NT2/D1 (cell line): ENCODE data around the gene TARS2.

Source experiments
- DNase-seq: peaks from one replicate; pipeline ENCODE4 v3.0.0-alpha.2; 2011; ENCODE audit warnings: low read depth, low spot score
- H3K27me3 ChIP-seq: 2 replicates; pipeline ENCODE4 v1.6.0; 2011; ENCODE audit warnings: mild to moderate bottlenecking; ENCODE audit not compliant: insufficient read length, insufficient read depth
- H3K36me3 ChIP-seq: 2 replicates; pipeline ENCODE4 v1.6.1; 2011; ENCODE audit warnings: mild to moderate bottlenecking, low read length, mixed read lengths; ENCODE audit not compliant: insufficient read depth, insufficient read length
- H3K4me1 ChIP-seq: 2 replicates; pipeline ENCODE4 v1.5.1; 2011; ENCODE audit not compliant: insufficient read depth, insufficient read length
- H3K4me3 ChIP-seq: 2 replicates; pipeline ENCODE4 v1.5.1; 2011; ENCODE audit warnings: low read depth; ENCODE audit not compliant: insufficient read length
- H3K9ac ChIP-seq: 2 replicates; pipeline ENCODE4 v1.6.0; 2011; ENCODE audit warnings: low read depth; ENCODE audit not compliant: insufficient read length
- H3K9me3 ChIP-seq: 2 replicates; pipeline ENCODE4 v1.5.1; 2011; ENCODE audit warnings: mild to moderate bottlenecking, low read length; ENCODE audit not compliant: insufficient read depth
- SUZ12 ChIP-seq: IDR thresholded peaks from 2 replicates; pipeline ENCODE4 v1.6.1; 2011; ENCODE audit not compliant: insufficient read length, insufficient read depth; ENCODE audit errors: extremely low read depth
- YY1 ChIP-seq: IDR thresholded peaks from 2 replicates; pipeline ENCODE4 v1.6.1; 2011; ENCODE audit not compliant: insufficient read length, insufficient read depth
- ZNF274 ChIP-seq: IDR thresholded peaks from 2 replicates; pipeline ENCODE4 v1.6.1; 2011; ENCODE audit warnings: mild to moderate bottlenecking, low read depth, low read length

The TARS2 gene

GRCh38 chr1:150548632-150549495 lies 61.6 kb downstream of the TARS2 start, which contains the start of gene ADAMTSL4:
ADAMTSL4 (plus strand) TSS chr1:150549408; CDS start chr1:150552289, 2,881 bp downstream.
- peaks cover 22% of the 10 kb centered on the region for H3K4me1 ChIP-seq
- H3K4me3 ChIP-seq, result peak within 1 kb of the TSS; percentile 67
- peaks cover 21% of the 10 kb centered on the region for H3K36me3 ChIP-seq
- no peak for TF ChIP-seq SUZ12
- no peak for TF ChIP-seq ZNF274
- DNase-seq, result no peak
- no peaks in the 10 kb centered on the region for H3K9me3 ChIP-seq
- H3K9ac ChIP-seq, result peak within 1 kb of the TSS; percentile 86
- no peaks in the 10 kb centered on the region for H3K27me3 ChIP-seq

DNA sequence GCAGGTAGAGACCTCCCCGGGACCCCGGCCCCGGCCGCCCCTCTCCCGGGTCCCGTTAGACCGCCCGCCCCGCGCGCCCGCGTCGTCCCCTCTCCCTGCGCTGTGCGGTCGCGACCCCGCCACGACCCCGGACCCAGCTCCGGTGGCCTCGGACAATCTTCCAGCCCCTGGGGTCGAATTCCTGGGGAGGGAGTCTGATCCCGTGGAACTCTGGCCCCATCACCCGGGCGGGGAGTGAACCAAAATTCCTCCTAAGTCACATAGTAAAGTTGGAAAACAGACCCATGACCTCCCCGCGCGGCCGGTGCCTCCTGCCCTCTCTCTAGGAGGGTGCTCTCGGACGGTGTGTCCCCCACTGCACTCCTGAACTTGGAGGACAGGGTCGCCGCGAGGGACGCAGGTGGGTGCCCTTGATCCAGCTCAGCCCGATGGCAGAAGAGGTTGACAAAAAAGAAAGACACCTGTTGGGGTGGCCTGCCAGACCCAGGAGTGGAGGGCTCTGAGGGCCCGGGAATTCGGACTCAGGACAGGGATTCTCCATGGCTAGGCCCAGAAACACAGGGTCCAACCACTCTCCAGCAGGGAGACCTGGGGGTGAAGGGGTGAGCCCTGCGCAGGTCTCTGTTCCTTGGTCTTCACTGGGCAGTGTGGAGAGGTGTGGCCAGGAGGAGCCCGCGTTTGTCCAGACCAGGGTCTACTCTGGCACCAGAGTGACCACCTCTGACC lies 62.4 kb downstream of the TARS2 start:
- Histone ChIP-seq H3K9ac (peak overlapping the region; percentile 76), H3K9me3 (no peaks in the 10 kb centered on the region), H3K36me3 (peaks cover 29% of the 10 kb centered on the region), H3K4me1 (peaks cover 28% of the 10 kb centered on the region), H3K27me3 (no peaks in the 10 kb centered on the region), H3K4me3 (peak overlapping the region; percentile 63)
- no peak for DNase-seq
- no peak for TF ChIP-seq YY1
- TF ChIP-seq SUZ12, result no peak
- no peak for TF ChIP-seq ZNF274

- TF ChIP-seq ZNF274 (no peak), SUZ12 (no peak), YY1 (no peak)
- no peaks in the 10 kb centered on the region for H3K9me3 ChIP-seq
- no peak for DNase-seq
- peak overlapping the region; percentile 76 for H3K9ac ChIP-seq
- H3K4me1 ChIP-seq, result peaks cover 30% of the 10 kb centered on the region
- no peaks in the 10 kb centered on the region for H3K27me3 ChIP-seq
- peak overlapping the region; percentile 63 for H3K4me3 ChIP-seq
- peaks cover 36% of the 10 kb centered on the region for H3K36me3 ChIP-seq
These were observed 63.2 kb downstream of the TARS2 start for GRCh38 chr1:150550222-150551050.

GRCh38 chr1:150551051-150551783 lies 64.0 kb downstream of the TARS2 start:
- TF ChIP-seq YY1 (no peak), SUZ12 (no peak), ZNF274 (no peak)
- H3K4me3 ChIP-seq, result no peak overlapping the region
- peaks cover 33% of the 10 kb centered on the region for H3K4me1 ChIP-seq
- no peak for DNase-seq
- H3K27me3 ChIP-seq, result no peaks in the 10 kb centered on the region
- H3K9ac ChIP-seq, result peak overlapping the region; percentile 76
- H3K9me3 ChIP-seq, result no peaks in the 10 kb centered on the region
- peaks cover 44% of the 10 kb centered on the region for H3K36me3 ChIP-seq

DNA sequence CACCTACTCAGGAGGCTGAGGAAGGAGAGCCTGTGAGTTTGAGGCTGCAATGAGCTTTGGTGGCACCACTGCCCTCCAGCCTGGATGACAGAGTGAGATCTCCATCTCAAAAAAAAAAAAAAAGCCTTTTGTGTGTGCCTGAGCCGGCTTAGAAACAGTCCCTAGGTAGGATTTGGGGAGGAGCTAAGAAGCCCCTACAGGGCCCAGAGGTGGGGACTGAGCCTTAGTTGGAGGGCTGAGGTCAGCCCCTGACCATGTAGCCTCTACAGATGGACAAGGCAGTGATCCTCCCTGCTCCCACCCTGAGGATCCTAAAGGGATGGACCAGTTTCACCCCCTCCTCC lies 64.5 kb downstream of the TARS2 start:
- peaks cover 33% of the 10 kb centered on the region for H3K4me1 ChIP-seq
- H3K9ac ChIP-seq, result no peak overlapping the region
- no peak overlapping the region for H3K4me3 ChIP-seq

DNA sequence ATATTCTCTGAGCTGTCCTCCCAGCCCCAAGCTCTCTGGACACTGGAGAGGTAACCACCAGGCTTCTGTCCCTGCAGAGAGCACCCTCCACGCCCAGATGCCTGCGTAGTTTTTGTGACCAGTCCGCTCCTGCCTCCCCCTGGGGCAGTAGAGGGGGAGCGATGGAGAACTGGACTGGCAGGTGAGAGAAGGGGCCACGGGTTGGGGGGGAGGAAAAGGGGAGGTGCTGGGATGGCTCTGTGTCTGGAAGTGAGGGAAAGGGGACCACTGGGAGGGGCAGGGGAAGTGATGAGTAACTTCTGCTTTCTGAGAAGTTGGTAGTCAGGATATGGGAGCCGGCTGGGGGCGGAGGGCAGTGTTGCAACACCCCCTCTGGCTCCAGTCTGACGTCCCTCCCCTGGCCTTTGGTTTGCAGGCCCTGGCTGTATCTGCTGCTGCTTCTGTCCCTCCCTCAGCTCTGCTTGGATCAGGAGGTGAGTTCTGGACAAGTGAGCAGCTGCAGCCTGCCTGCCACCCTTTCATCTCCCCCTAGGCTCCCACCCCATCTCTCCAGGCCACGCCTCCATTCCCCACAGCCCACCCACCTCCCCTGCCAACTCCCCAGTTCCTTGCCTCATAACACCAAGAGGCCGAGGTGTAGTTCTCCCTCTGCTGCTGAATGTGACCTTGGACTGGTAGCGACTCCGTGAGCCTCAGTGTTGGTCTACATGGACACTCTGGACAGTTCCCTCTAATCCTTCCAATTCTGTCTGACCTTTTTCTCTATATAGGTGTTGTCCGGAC lies 65.1 kb downstream of the TARS2 start:
- no peaks in the 10 kb centered on the region for H3K27me3 ChIP-seq
- no peak for DNase-seq
- peaks cover 55% of the 10 kb centered on the region for H3K36me3 ChIP-seq
- H3K9me3 ChIP-seq, result no peaks in the 10 kb centered on the region
- H3K4me1 ChIP-seq, result peaks cover 33% of the 10 kb centered on the region
- H3K4me3 ChIP-seq, result no peak overlapping the region
- H3K9ac ChIP-seq, result peak overlapping the region; percentile 32
- TF ChIP-seq SUZ12, result no peak
- TF ChIP-seq ZNF274, result no peak
- no peak for TF ChIP-seq YY1

More for the DNA sequence above, 64.5 kb downstream of the TARS2 start:
- H3K27me3 ChIP-seq, result no peaks in the 10 kb centered on the region
- DNase-seq, result no peak
- no peaks in the 10 kb centered on the region for H3K9me3 ChIP-seq
- TF ChIP-seq SUZ12 (no peak), ZNF274 (no peak), YY1 (no peak)
- peaks cover 49% of the 10 kb centered on the region for H3K36me3 ChIP-seq
